Naive thymus-derived CD4-positive, alpha-beta T cell (primary cell): ENCODE results near the gene SLC4A1. TPM values are rescaled to one million over a fixed set of nuclear protein-coding genes. Genes with fewer than 3 reads are reported as not detected.

Experiments used
- ATAC-seq: fragments of 150-1000 bp; cut with Tn5 transposase; 2 replicates; pipeline ENCODE4 v1.10.0; 2021; ENCODE audit warnings: mild to moderate bottlenecking, moderate library complexity
- CTCF ChIA-PET: fragments of 350-600 bp; sonication (Branson Sonifier 250); formaldehyde crosslinking; loops from one replicate; lab custom pipeline; 2021; ENCODE audit warnings: antibody characterized with exemption; lab: Charles Lee
- POLR2A ChIA-PET: fragments of 350-600 bp; sonication (Branson Sonifier 250); formaldehyde crosslinking; loops from one replicate; lab custom pipeline; 2021; ENCODE audit warnings: antibody characterized with exemption, inconsistent platforms; lab: Charles Lee
- DNase-seq, 9 donors: peaks; one replicate each; pipeline versions ENCODE4 v3.0.0 to v3.0.0-alpha.2; 2020 to 2022; ENCODE audit warnings: mixed read lengths in 1 of 9
- H3K27ac ChIP-seq: one replicate; pipeline ENCODE4 v1.7.0; 2013; ENCODE audit warnings: mild to moderate bottlenecking, low read depth, low read length, moderate library complexity
- H3K27me3 ChIP-seq, 2 donors: one replicate each; pipeline ENCODE4 v1.7.0; 2013; ENCODE audit warnings: low read length in 2 of 2, mild to moderate bottlenecking in 2 of 2, moderate library complexity in 2 of 2; ENCODE audit not compliant: control insufficient read depth in 2 of 2, insufficient read depth in 2 of 2
- H3K36me3 ChIP-seq, 3 experiments: 1 replicate in 2 of 3; 2 replicates in 1 of 3; pipeline ENCODE4 v1.7.0; 2013; ENCODE audit warnings: low read length in 3 of 3, mild to moderate bottlenecking in 3 of 3, moderate library complexity in 1 of 3; ENCODE audit not compliant: insufficient read depth in 3 of 3, control insufficient read depth in 2 of 3
- H3K4me1 ChIP-seq, 2 donors: one replicate each; pipeline ENCODE4 v1.7.0; 2013; ENCODE audit warnings: low read length in 2 of 2, mild to moderate bottlenecking in 2 of 2, moderate library complexity in 1 of 2; ENCODE audit not compliant: control insufficient read depth in 2 of 2, insufficient read depth in 2 of 2
- H3K4me3 ChIP-seq: 2 replicates; pipeline ENCODE4 v1.7.0; 2013; ENCODE audit warnings: mild to moderate bottlenecking, low read length
- H3K9me3 ChIP-seq, 3 experiments: 1 replicate in 2 of 3; 2 replicates in 1 of 3; pipeline ENCODE4 v1.7.0; 2013; ENCODE audit warnings: low read length in 3 of 3; ENCODE audit not compliant: control insufficient read depth in 2 of 3
- H3K27ac Mint-ChIP-seq, 9 donors: one replicate each; pipeline ENCODE4 v1.8.0; 2020 to 2022; ENCODE audit warnings: mixed read lengths in 9 of 9, mild to moderate bottlenecking in 8 of 9, moderate library complexity in 5 of 9, inconsistent platforms in 2 of 9
- H3K27me3 Mint-ChIP-seq, 5 donors: one replicate each; pipeline ENCODE4 v1.8.0; 2021 to 2022; ENCODE audit warnings: mixed read lengths in 5 of 5, mild to moderate bottlenecking in 1 of 5
- H3K36me3 Mint-ChIP-seq, 5 donors: one replicate each; pipeline ENCODE4 v1.8.0; 2020 to 2022; ENCODE audit warnings: mixed read lengths in 5 of 5, mild to moderate bottlenecking in 3 of 5, inconsistent platforms in 1 of 5
- H3K4me1 Mint-ChIP-seq, 7 donors: one replicate each; pipeline ENCODE4 v1.8.0; 2020 to 2022; ENCODE audit warnings: mixed read lengths in 7 of 7, mild to moderate bottlenecking in 3 of 7, inconsistent platforms in 1 of 7
- H3K4me3 Mint-ChIP-seq, 10 donors: one replicate each; pipeline ENCODE4 v1.8.0; 2020 to 2022; ENCODE audit warnings: mild to moderate bottlenecking in 10 of 10, mixed read lengths in 10 of 10, moderate library complexity in 6 of 10, inconsistent platforms in 2 of 10
- H3K9me3 Mint-ChIP-seq, 11 donors: one replicate each; pipeline ENCODE4 v1.8.0; 2020 to 2022; ENCODE audit warnings: mixed read lengths in 11 of 11, mild to moderate bottlenecking in 4 of 11, inconsistent platforms in 1 of 11, moderate library complexity in 1 of 11
- intact Hi-C, 2 donors: fragments of 100-400 bp; cut with micrococcal nuclease; formaldehyde crosslinking; loops; one replicate each; pipeline ENCODE4 v1.15.1; 2023
- polyA plus RNA-seq, 2 donors: library from polyadenylated mRNA; unstranded; fragments of 300-500 nt; fragmentation: Illumina TruSeq; gene quantifications; one replicate each; pipeline ENCODE4 v1.2.3, GENCODE V29; 2021
- total RNA-seq, 6 experiments: library from RNA in 5 of 6; stranded (reverse) in 5 of 6; gene quantifications; 1 replicate in 5 of 6; 2 replicates in 1 of 6; pipeline ENCODE4 v1.2.3 and lab custom pipeline; 2021 to 2026

SLC4A1 gene
- total and polyA plus RNA-seq, 7 experiments from 2014 or later: 0.15 TPM; not detected in 6

DNA sequence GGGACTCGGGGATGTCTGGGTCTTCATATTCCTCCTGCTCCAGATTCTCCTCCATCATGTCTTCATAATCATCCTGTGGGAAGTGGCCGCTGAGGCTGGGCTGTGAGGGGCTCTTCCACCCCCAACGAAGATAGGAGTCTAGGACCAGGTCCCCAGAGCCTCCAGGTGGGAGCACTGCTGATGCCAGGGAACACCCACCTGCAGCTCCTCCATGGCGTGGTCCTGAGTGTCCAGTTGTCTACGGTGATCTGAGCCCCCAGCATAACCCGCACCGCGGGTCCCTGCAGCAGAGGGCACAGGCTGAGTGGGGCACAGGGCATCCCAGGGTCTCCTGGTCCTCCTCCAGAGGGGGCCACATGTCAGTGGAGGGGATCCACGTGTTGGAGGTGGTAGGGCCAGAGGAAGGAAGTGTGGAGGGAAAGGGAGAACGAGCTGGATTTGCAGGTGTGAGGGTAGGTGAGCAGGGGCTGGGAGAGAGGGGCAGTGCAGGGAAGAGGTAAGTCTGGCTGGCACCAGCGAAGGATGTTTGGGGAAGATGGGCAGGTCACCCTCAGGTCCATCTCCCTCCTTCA, 5.2 kb downstream of the SLC4A1 start:
- intact Hi-C loops: no loop called here
- Mint-ChIP-seq H3K36me3 (no peaks in the 10 kb centered on the region), H3K27ac (no peak overlapping the region), H3K4me1 (no peaks in the 10 kb centered on the region), H3K27me3 (peaks cover 0 to 1% (median 0%) of the 10 kb centered on the region in 5 donors), H3K4me3 (no peak overlapping the region), H3K9me3 (no peaks in the 10 kb centered on the region)
- Histone ChIP-seq H3K27ac (no peak overlapping the region), H3K4me1 (no peaks in the 10 kb centered on the region), H3K4me3 (no peak overlapping the region), H3K9me3 (no peaks in the 10 kb centered on the region), H3K27me3 (no peaks in the 10 kb centered on the region), H3K36me3 (no peaks in the 10 kb centered on the region)
- no peak for DNase-seq
- ATAC-seq: no peak
- CTCF ChIA-PET: interaction anchor here (1.0 kb wide), 1 partner anchor 30 kb away, joined by 6 read pairs; no protein-coding TSS in a partner anchor
- POLR2A ChIA-PET: no interaction called here

- H3K4me3 ChIP-seq: no peak overlapping the region
- no peaks in the 10 kb centered on the region for H3K36me3 ChIP-seq
- no peaks in the 10 kb centered on the region for H3K4me1 ChIP-seq
- Mint-ChIP-seq H3K36me3 (no peaks in the 10 kb centered on the region), H3K4me1 (peaks cover 0 to 2% (median 0%) of the 10 kb centered on the region in 7 donors), H3K4me3 (no peak overlapping the region), H3K27ac (no peak overlapping the region), H3K27me3 (peaks cover 0 to 3% (median 0%) of the 10 kb centered on the region in 5 donors), H3K9me3 (no peaks in the 10 kb centered on the region)
- CTCF ChIA-PET: no interaction called here
- no peaks in the 10 kb centered on the region for H3K27me3 ChIP-seq
- DNase-seq (no peak), ATAC-seq (no peak)
- intact Hi-C loops: no loop called here
- POLR2A ChIA-PET: no interaction called here
- H3K27ac ChIP-seq: no peak overlapping the region
- no peaks in the 10 kb centered on the region for H3K9me3 ChIP-seq
These were observed 7.6 kb downstream of the SLC4A1 start for GRCh38 chr17:44260296-44260695.

DNA sequence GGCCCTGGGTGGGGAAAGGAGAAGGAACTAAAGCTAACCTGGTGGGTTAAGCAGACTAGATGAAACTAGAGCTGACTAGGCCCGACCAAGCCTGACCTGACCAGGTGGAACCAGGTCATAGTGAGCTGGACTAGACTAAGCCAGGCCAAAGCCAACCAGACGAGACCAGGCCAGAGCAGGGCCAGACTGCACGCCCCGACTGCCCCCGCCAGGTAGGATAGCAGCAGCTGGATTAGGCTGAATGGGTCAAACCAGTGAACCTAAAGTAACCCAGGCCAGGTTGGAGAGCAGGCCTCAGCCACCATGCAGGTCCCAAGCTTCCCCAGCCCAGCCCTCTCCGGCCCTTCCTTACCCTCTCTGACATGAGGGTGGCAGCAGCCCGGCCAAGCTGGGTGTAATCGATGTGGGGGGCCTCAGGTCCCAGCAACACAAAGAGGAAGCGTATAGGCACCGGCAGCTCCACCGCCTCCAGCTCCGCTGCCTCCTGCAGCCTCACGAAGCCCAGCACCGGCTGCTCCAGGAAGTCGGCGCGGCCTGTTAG, 9.1 kb downstream of the SLC4A1 start:
- Mint-ChIP-seq H3K9me3 (no peaks in the 10 kb centered on the region), H3K4me3 (no peak overlapping the region), H3K4me1 (peaks cover 0 to 2% (median 0%) of the 10 kb centered on the region in 7 donors), H3K27me3 (peaks cover 0 to 4% (median 0%) of the 10 kb centered on the region in 5 donors), H3K27ac (no peak overlapping the region), H3K36me3 (no peaks in the 10 kb centered on the region)
- Histone ChIP-seq H3K27me3 (no peaks in the 10 kb centered on the region), H3K4me3 (no peak overlapping the region), H3K27ac (no peak overlapping the region), H3K9me3 (no peaks in the 10 kb centered on the region), H3K4me1 (no peaks in the 10 kb centered on the region), H3K36me3 (no peaks in the 10 kb centered on the region)
- CTCF ChIA-PET: interaction anchor here (0.7 kb wide), 1 partner anchor 76 kb away, joined by 4 read pairs; no protein-coding TSS in a partner anchor
- POLR2A ChIA-PET: no interaction called here
- ATAC-seq (no peak), DNase-seq (no peak)
- intact Hi-C loops: no loop called here

- ATAC-seq (no peak), DNase-seq (no peak)
- Mint-ChIP-seq H3K4me3 (no peak overlapping the region), H3K27me3 (peaks cover 0 to 4% (median 0%) of the 10 kb centered on the region in 5 donors), H3K27ac (peak overlapping the region in 2 of 9 donors; percentile 29 to 31), H3K36me3 (no peaks in the 10 kb centered on the region), H3K4me1 (peaks cover 0 to 2% (median 0%) of the 10 kb centered on the region in 7 donors), H3K9me3 (no peaks in the 10 kb centered on the region)
- CTCF ChIA-PET: interaction anchor here (0.7 kb wide), 1 partner anchor 77 kb away, joined by 4 read pairs; no protein-coding TSS in a partner anchor
- Histone ChIP-seq H3K4me1 (no peaks in the 10 kb centered on the region), H3K36me3 (no peaks in the 10 kb centered on the region), H3K27me3 (no peaks in the 10 kb centered on the region), H3K4me3 (no peak overlapping the region), H3K9me3 (no peaks in the 10 kb centered on the region), H3K27ac (no peak overlapping the region)
- intact Hi-C loops: no loop called here
- POLR2A ChIA-PET: no interaction called here
These were observed 9.8 kb downstream of the SLC4A1 start for GRCh38 chr17:44257815-44258760.

- H3K36me3 ChIP-seq: no peaks in the 10 kb centered on the region
- H3K27ac Mint-ChIP-seq: no peak overlapping the region
- intact Hi-C loops: no loop called here
- H3K27me3 Mint-ChIP-seq: peaks cover 0 to 4% (median 0%) of the 10 kb centered on the region in 5 donors
- ChIA-PET POLR2A (no interaction called here), CTCF (no interaction called here)
- H3K4me3 Mint-ChIP-seq: no peak overlapping the region
- H3K27me3 ChIP-seq: no peaks in the 10 kb centered on the region
- no peaks in the 10 kb centered on the region for H3K36me3 Mint-ChIP-seq
- H3K4me1 Mint-ChIP-seq: peaks cover 0 to 2% (median 0%) of the 10 kb centered on the region in 7 donors
- no peaks in the 10 kb centered on the region for H3K9me3 Mint-ChIP-seq
- H3K27ac ChIP-seq: no peak overlapping the region
- ATAC-seq (no peak), DNase-seq (no peak)
- H3K9me3 ChIP-seq: no peaks in the 10 kb centered on the region
- H3K4me3 ChIP-seq: no peak overlapping the region
- H3K4me1 ChIP-seq: no peaks in the 10 kb centered on the region
These were observed 11.3 kb downstream of the SLC4A1 start for GRCh38 chr17:44256671-44257070.

DNA sequence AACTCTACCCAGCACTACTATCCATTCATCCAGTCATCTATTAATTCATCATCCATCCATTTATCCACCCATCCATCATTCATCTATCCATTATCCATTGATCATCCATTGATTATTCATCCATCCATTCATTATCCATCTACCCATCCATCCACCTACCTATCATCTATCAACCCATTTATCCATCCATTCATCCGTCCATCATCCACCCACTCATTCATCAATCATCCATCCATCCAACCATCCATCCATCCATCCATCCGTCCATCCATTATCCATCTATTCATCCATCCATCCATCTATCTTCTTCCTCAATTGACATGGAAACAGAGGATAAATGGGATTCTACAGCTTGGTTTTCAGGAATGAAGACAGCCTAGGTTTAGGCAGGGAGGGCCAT, 12.0 kb downstream of the SLC4A1 start:
- DNase-seq: no peak
- H3K36me3 ChIP-seq: no peaks in the 10 kb centered on the region
- no peak overlapping the region for H3K4me3 ChIP-seq
- Mint-ChIP-seq H3K4me1 (peaks cover 0 to 2% (median 0%) of the 10 kb centered on the region in 7 donors), H3K27ac (no peak overlapping the region), H3K4me3 (no peak overlapping the region), H3K9me3 (no peaks in the 10 kb centered on the region), H3K27me3 (peaks cover 0 to 4% (median 0%) of the 10 kb centered on the region in 5 donors), H3K36me3 (no peaks in the 10 kb centered on the region)
- no peaks in the 10 kb centered on the region for H3K27me3 ChIP-seq
- no peaks in the 10 kb centered on the region for H3K9me3 ChIP-seq
- intact Hi-C loops: no loop called here
- H3K27ac ChIP-seq: no peak overlapping the region
- no peak for ATAC-seq
- no peaks in the 10 kb centered on the region for H3K4me1 ChIP-seq
- POLR2A ChIA-PET: no interaction called here
- CTCF ChIA-PET: no interaction called here
